Measurements from ENCODE around the gene TBX4.

DNA sequence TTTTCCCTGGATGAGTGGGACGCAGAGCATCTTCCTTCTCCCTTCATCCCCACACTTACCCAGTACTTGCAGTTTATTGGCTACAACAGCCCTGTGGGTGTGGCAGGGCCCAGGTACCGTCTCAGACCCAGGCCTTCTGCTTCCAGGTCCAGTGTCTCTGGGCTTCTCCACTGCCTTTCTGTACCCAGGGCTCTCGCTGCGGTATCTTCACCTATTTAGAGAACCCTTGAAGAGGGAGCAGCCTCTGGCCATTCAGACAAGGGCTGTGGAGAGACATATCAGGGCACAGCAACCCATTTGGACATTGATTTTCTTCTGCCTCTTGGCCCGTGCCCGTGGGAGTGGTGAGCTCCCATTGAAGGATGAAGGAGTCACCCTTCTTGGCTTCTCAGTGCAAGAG lies 17.3 kb downstream of the TBX4 start:
- no peak for TF ChIP-seq POLR2A (IDR thresholded peaks at IDR 0.05)
- TF ChIP-seq, protein P1, sequence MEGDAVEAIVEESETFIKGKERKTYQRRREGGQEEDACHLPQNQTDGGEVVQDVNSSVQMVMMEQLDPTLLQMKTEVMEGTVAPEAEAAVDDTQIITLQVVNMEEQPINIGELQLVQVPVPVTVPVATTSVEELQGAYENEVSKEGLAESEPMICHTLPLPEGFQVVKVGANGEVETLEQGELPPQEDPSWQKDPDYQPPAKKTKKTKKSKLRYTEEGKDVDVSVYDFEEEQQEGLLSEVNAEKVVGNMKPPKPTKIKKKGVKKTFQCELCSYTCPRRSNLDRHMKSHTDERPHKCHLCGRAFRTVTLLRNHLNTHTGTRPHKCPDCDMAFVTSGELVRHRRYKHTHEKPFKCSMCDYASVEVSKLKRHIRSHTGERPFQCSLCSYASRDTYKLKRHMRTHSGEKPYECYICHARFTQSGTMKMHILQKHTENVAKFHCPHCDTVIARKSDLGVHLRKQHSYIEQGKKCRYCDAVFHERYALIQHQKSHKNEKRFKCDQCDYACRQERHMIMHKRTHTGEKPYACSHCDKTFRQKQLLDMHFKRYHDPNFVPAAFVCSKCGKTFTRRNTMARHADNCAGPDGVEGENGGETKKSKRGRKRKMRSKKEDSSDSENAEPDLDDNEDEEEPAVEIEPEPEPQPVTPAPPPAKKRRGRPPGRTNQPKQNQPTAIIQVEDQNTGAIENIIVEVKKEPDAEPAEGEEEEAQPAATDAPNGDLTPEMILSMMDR (IDR thresholded peaks at IDR 0.05), result no peak

Measured in Peyer's patch (tissue), 4 donors.